Measurements from ENCODE around the gene INTS13.
A peak's percentile ranks its signal among the peaks of the same experiment; 100 is the strongest.

The INTS13 gene

GRCh38 chr12:26884765-26885576 is 52.8 kb downstream of the INTS13 start:
- H3K4me3 ChIP-seq (ENCODE audit: low read depth, low read length) = no peak overlapping the region
- peak; percentile 85 for DNase-seq (ENCODE audit: low read depth)
- peak; percentile 95 for TF ChIP-seq CTCF (IDR thresholded peaks at IDR 0.05; ENCODE audit: control insufficient read depth, extremely low read depth, insufficient read depth)

DNA sequence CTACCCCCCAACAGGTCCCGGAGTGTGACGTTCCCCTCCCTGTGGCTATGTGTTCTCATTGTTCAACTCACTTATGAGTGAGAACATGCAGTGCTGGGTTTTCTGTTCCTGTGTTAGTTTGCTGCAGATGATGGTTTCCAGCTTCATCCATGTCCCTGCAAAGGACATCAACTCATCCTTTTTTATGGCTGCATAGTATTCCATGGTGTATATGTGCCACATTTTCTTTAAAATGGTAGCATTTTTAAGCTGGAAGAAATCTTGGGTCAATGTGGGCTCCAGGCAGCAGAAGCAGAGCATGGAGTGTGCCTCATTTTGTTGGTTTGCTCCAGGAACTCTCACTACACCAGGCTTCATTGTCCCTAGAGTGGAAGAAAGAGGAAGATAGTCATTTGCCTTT is 57.2 kb downstream of the INTS13 start:
- TF ChIP-seq CTCF (IDR thresholded peaks at IDR 0.05; ENCODE audit: control insufficient read depth, extremely low read depth, insufficient read depth) = no peak
- no peak for DNase-seq (ENCODE audit: low read depth)
- H3K4me3 ChIP-seq (ENCODE audit: low read depth, low read length) = no peak overlapping the region

GRCh38 chr12:26878661-26879119 is 59.1 kb downstream of the INTS13 start:
- H3K4me3 ChIP-seq (ENCODE audit: low read depth, low read length) = no peak overlapping the region
- DNase-seq (ENCODE audit: low read depth) = peak; percentile 67
- TF ChIP-seq CTCF (IDR thresholded peaks at IDR 0.05; ENCODE audit: control insufficient read depth, extremely low read depth, insufficient read depth) = no peak

- H3K4me3 ChIP-seq (ENCODE audit: low read depth, low read length) = no peak overlapping the region
- TF ChIP-seq CTCF (IDR thresholded peaks at IDR 0.05; ENCODE audit: control insufficient read depth, extremely low read depth, insufficient read depth) = no peak
- DNase-seq (ENCODE audit: low read depth) = no peak
These were observed 63.1 kb downstream of the INTS13 start for GRCh38 chr12:26874501-26875296.

- no peak for DNase-seq (ENCODE audit: low read depth)
- H3K4me3 ChIP-seq (ENCODE audit: low read depth, low read length) = no peak overlapping the region
- TF ChIP-seq CTCF (IDR thresholded peaks at IDR 0.05; ENCODE audit: control insufficient read depth, extremely low read depth, insufficient read depth) = no peak
These were observed 65.2 kb downstream of the INTS13 start for GRCh38 chr12:26872625-26873024.

DNA sequence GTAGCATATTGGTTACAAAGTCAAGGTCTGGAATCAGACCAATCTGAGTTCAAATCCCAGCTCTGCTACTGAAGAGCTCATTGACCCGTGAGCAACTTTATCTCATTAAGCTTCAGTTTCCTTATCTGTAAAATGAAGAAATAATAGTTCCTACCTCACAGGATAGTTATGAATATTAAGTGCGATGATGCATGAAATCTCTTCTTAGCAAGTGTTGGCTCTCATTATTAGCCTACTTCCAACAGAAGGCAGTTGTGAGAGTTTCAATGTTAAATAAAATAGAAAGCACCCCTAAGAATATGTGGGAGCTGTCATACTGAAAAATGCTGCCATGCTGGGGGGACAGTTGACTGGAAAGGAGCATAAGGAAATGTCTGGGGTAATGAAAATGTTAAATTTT is 65.8 kb downstream of the INTS13 start:
- TF ChIP-seq CTCF (IDR thresholded peaks at IDR 0.05; ENCODE audit: control insufficient read depth, extremely low read depth, insufficient read depth) = no peak
- H3K4me3 ChIP-seq (ENCODE audit: low read depth, low read length) = no peak overlapping the region
- DNase-seq (ENCODE audit: low read depth) = no peak
